ENCODE results near the gene APRT. TPM values are rescaled to one million over a fixed set of nuclear protein-coding genes. Genes with fewer than 3 reads are reported as not detected.

APRT gene
- total and polyA plus RNA-seq, 9 of the 15 experiments (the other 6 are each of a cell fraction or from before 2014, with no cell fraction given): 41.7 to 409 (median 146) TPM

DNA sequence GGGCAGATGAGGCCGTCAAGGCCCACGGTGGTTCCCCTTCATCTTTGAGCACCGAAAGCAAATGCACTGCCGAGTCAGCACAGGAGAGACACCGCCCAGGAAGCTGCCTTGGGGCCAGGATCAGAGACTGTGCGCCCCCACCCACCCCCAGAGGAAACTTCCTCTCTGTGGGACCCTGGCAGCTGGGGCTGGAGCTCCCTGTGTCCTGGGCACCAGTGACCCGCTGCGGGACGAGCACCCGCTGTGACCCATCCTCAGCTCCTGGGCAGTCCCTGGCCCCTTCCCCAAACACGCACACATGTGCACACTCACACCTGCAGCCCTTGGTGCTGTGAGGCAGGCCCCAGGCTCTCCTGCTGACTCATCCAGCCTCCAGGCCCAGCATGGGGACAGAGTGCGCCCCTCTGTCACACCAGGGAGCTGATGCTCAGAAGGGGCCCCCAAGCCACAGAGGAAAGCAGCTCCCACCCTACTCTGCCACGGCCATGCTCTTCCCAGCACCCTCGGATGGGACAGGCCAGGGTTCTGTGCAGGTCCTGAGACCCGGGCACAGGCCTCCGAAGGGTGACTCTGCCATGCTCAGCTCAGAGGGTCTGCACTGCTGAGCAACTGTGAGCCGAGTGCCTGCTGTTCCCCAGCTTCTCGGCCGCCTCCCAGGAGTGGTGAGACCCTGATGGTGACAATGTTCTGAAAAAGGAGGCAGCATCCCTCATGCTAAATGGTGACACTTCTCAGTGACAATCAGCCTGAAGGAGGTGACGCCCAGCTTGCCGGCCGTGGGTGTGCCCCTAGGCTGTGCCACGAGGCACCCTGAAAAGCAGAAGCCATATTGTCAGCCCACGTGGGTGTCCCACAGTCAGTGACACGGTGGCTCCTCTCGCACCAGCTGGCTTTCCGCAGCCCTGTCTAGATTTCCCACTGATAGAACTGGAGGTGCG is 30.3 kb downstream of the APRT start (continued):
- no peak for TF ChIP-seq SMC3 (conservative IDR thresholded peaks at IDR 0.05; ENCODE audit: insufficient read depth, low read depth, low read length)
- TF ChIP-seq, protein P1, sequence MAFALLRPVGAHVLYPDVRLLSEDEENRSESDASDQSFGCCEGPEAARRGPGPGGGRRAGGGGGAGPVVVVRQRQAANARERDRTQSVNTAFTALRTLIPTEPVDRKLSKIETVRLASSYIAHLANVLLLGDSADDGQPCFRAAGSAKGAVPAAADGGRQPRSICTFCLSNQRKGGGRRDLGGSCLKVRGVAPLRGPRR (CRISPR knock-in tag; IDR thresholded peaks at IDR 0.05): no peak
- TF ChIP-seq RAD51 (IDR thresholded peaks at IDR 0.05; ENCODE audit: borderline replicate concordance, low read depth): no peak
- TF ChIP-seq LARP7 (IDR thresholded peaks at IDR 0.05): peak; percentile 31; the same call in 1 of the 2 replicates
- peak; percentile 63 for TF ChIP-seq MTA3 (IDR thresholded peaks at IDR 0.05; ENCODE audit: borderline replicate concordance)
- no peak for TF ChIP-seq HDAC6 (IDR thresholded peaks at IDR 0.05; ENCODE audit: low read depth, low read length)
- no peak for TF ChIP-seq ADNP (tag; IDR thresholded peaks at IDR 0.05)
- TF ChIP-seq RFX5 (IDR thresholded peaks at IDR 0.05; ENCODE audit: low read depth, low read length): no peak
- no peak for TF ChIP-seq ZNF436 (CRISPR knock-in tag; IDR thresholded peaks at IDR 0.05)
- peak; percentile 62; the same call in 1 of the 2 replicates for TF ChIP-seq ZEB2 (IDR thresholded peaks at IDR 0.05)
- no peak for TF ChIP-seq FOXM1 (IDR thresholded peaks at IDR 0.05; ENCODE audit: low read depth)
- no peak for TF ChIP-seq FOXM1 (CRISPR knock-in tag; IDR thresholded peaks at IDR 0.05; ENCODE audit: low read depth)
- no peak for TF ChIP-seq CBX2 (IDR thresholded peaks at IDR 0.05; ENCODE audit: insufficient read depth, low read length, poor library complexity, severe bottlenecking)
- no peak for TF ChIP-seq EP300 (IDR thresholded peaks at IDR 0.05; ENCODE audit: low read length)
- 0 out of 4 replicates have a peak, but pooled peaks of 1 of the 2 experiments have one; percentile 35 for TF ChIP-seq TBL1XR1 (IDR thresholded peaks at IDR 0.05; ENCODE audit: low read length in 2 of 2)
- no peak for TF ChIP-seq NCOA6 (IDR thresholded peaks at IDR 0.05)
- TF ChIP-seq, protein P2, sequence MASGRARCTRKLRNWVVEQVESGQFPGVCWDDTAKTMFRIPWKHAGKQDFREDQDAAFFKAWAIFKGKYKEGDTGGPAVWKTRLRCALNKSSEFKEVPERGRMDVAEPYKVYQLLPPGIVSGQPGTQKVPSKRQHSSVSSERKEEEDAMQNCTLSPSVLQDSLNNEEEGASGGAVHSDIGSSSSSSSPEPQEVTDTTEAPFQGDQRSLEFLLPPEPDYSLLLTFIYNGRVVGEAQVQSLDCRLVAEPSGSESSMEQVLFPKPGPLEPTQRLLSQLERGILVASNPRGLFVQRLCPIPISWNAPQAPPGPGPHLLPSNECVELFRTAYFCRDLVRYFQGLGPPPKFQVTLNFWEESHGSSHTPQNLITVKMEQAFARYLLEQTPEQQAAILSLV (tag; IDR thresholded peaks at IDR 0.05): no peak
- peak in 1 of 2 experiments; percentile 35; a peak in 1 of 4 replicates for TF ChIP-seq NRF1 (conservative IDR thresholded peaks at IDR 0.05 in 1 of 2, IDR thresholded peaks at IDR 0.05 in 1 of 2)
- TF ChIP-seq POLR2AphosphoS5 (IDR thresholded peaks at IDR 0.05; ENCODE audit: control insufficient read depth, insufficient read depth, low read depth, low read length): no peak; the same call in 1 of the 2 replicates
- TF ChIP-seq NR2C2 (CRISPR knock-in tag; IDR thresholded peaks at IDR 0.05): 0 out of 2 replicates have a peak, but pooled peaks have one; percentile 51
- no peak for TF ChIP-seq NR2C2 (tag; IDR thresholded peaks at IDR 0.05)
- TF ChIP-seq NBN (IDR thresholded peaks at IDR 0.05; ENCODE audit: low read depth): peak; percentile 53; the same call in 1 of the 2 replicates
- TF ChIP-seq PCBP1 (IDR thresholded peaks at IDR 0.05; ENCODE audit: low read depth, low read length, poor library complexity, severe bottlenecking): no peak
- TF ChIP-seq ZNF124 (CRISPR knock-in tag; IDR thresholded peaks at IDR 0.05): no peak
- TF ChIP-seq ZKSCAN1 (IDR thresholded peaks at IDR 0.05; ENCODE audit: low read depth, low read length): 0 out of 2 replicates have a peak, but pooled peaks have one; percentile 5
- peak in 1 of 2 experiments; percentile 89; a peak in 2 of 4 replicates for TF ChIP-seq HDAC1 (IDR thresholded peaks at IDR 0.05)
- peak in 2 of 3 experiments; percentile 81 to 91 for TF ChIP-seq YY1 (IDR thresholded peaks at IDR 0.05; ENCODE audit: borderline replicate concordance in 1 of 3, control insufficient read depth in 1 of 3, extremely low read depth in 1 of 3, insufficient read depth in 3 of 3, insufficient read length in 1 of 3, insufficient replicate concordance in 2 of 3, low read depth in 1 of 3, low read length in 2 of 3)
